ENCODE results near the gene ANKLE1.

DNA sequence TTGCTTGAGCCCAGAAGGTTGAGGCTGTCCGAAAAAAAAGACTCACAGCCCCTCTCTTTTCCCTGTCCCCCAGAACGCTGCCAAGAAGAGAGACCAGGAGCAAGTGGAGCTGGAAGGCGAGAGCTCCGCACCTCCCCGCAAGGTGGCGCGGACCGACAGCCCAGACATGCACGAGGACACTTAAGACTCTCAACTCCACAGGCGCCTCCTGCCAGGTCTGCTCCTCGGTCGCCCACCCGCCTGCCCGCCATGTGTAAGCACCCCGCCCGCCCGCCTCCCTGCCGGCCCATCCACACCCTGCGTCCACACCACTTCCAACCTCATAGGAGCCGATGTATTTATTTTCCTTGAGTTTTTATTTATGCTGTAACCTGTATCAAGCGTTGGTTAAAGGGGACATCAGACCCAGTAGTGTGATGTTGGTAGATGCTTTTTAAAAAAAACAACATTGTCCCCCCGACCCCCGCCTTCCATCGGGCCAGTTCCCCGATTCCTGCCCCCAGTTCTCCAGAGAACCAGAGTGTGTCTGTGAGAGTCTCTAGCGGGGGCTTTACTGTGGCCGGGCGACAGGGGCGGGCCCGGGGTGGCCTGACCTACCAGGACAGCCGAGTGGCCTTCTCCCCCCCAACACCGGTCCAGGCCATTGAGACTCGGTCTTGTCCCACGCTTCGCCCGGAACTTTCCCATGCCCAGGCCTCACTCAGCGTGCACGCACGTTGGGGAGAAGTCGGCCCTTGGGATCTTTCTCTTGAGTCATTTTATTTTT is 38.0 kb downstream of the ANKLE1 start:
- TF ChIP-seq POLR2A (IDR thresholded peaks at IDR 0.05; ENCODE audit: low read depth, low read length), result no peak
- TF ChIP-seq POLR2AphosphoS5 (IDR thresholded peaks at IDR 0.05; ENCODE audit: low read depth, low read length), result no peak
- no peak for TF ChIP-seq TAF1 (IDR thresholded peaks at IDR 0.05; ENCODE audit: low read depth, low read length)
- no peak for TF ChIP-seq POU2F2 (IDR thresholded peaks at IDR 0.05; ENCODE audit: low read depth, low read length)
- no peak for TF ChIP-seq SPI1 (IDR thresholded peaks at IDR 0.05; ENCODE audit: low read depth, low read length)
